Bladder microvascular endothelial cell (primary cell): Measurements from ENCODE around the gene NCCRP1. TPM values are rescaled to one million over a fixed set of nuclear protein-coding genes. Genes with fewer than 3 reads are reported as not detected.

Experiments
- total RNA-seq: library from RNA; depleted of rRNA; stranded (reverse); fragments of >200 nt; gene quantifications from 2 replicates; pipeline ENCODE4 v1.2.3, GENCODE V29; 2014

Gene NCCRP1
- not detected in 2 replicates for total RNA-seq

GRCh38 chr19:39196860-39197562 is at the start of gene NCCRP1:
Gene NCCRP1 (plus strand): TSS chr19:39196964. CDS start chr19:39196983, 19 bp downstream.

GRCh38 chr19:39203372-39204341 is 6.9 kb downstream of the NCCRP1 start, which contains the start of gene SYCN:
Gene SYCN (minus strand): TSS chr19:39204263. CDS start chr19:39204254, 9 bp downstream.

GRCh38 chr19:39244410-39245100 is 47.8 kb downstream of the NCCRP1 start, which contains the start of gene IFNL3:
Gene IFNL3 (minus strand): TSS chr19:39245006. CDS start chr19:39244967, 39 bp downstream.

GRCh38 chr19:39248806-39249205 is 52.0 kb downstream of the NCCRP1 start, which contains the start of gene IFNL4:
Gene IFNL4 (minus strand): TSS chr19:39248856.

Other genes starting within 250 kb of the NCCRP1 start
- 1.1 and 13.6 TPM in 2 replicates for gene FBXO17, start 221.2 kb upstream of the NCCRP1 start, total RNA-seq
- 1.1 and 1.8 TPM in 2 replicates for gene FBXO27, start 164.4 kb upstream of the NCCRP1 start, total RNA-seq
- gene ACP7, start 112.6 kb upstream of the NCCRP1 start, total RNA-seq = 0.06 TPM in 1 of 2 replicates, not detected in the other
- gene PAK4, start 71.2 kb upstream of the NCCRP1 start, total RNA-seq = 6.8 and 10.4 TPM in 2 replicates
- not detected in 2 replicates for gene SYCN, start 7.3 kb downstream of the NCCRP1 start, total RNA-seq
- not detected in 2 replicates for gene IFNL3, start 48.0 kb downstream of the NCCRP1 start, total RNA-seq
- gene IFNL4, start 51.9 kb downstream of the NCCRP1 start, total RNA-seq = not detected in 2 replicates
- not detected in 2 replicates for gene IFNL2, start 71.4 kb downstream of the NCCRP1 start, total RNA-seq
- gene IFNL1, start 99.4 kb downstream of the NCCRP1 start, total RNA-seq = not detected in 2 replicates
- 0.32 and 0.88 TPM in 2 replicates for gene LRFN1, start 123.9 kb downstream of the NCCRP1 start, total RNA-seq
- 104 and 212 TPM in 2 replicates for gene GMFG, start 139.1 kb downstream of the NCCRP1 start, total RNA-seq
- gene SAMD4B, start 145.5 kb downstream of the NCCRP1 start, total RNA-seq = 23.3 and 39.3 TPM in 2 replicates
- 31.6 and 34.5 TPM in 2 replicates for gene PAF1, start 194.1 kb downstream of the NCCRP1 start, total RNA-seq
- 8.7 and 11.2 TPM in 2 replicates for gene MED29, start 194.4 kb downstream of the NCCRP1 start, total RNA-seq
- gene ZFP36, start 209.9 kb downstream of the NCCRP1 start, total RNA-seq = 0.49 and 1.9 TPM in 2 replicates
- 7.8 and 24.2 TPM in 2 replicates for gene PLEKHG2, start 215.7 kb downstream of the NCCRP1 start, total RNA-seq
- gene RPS16, start 239.0 kb downstream of the NCCRP1 start, total RNA-seq = 29.8 and 80.1 TPM in 2 replicates
- 39.0 and 72.6 TPM in 2 replicates for gene SUPT5H, start 248.6 kb downstream of the NCCRP1 start, total RNA-seq